HepG2 (cell line): Measurements from ENCODE around the gene FBXO24. TPM values are rescaled to one million over a fixed set of nuclear protein-coding genes. Genes with fewer than 3 reads are reported as not detected.
A peak's percentile ranks its signal among the peaks of the same experiment; 100 is the strongest.

ENCODE experiments used
- CHD4 ChIP-seq: fragments of 200-600 bp; sonication (generic); IDR thresholded peaks from 2 replicates; pipeline ENCODE4 v1.7.0; 2017; ENCODE audit warnings: mild to moderate bottlenecking, low read length, borderline replicate concordance
- FOSL2 ChIP-seq: sonication (generic); formaldehyde crosslinking; IDR thresholded peaks from 2 replicates; pipeline ENCODE4 v1.4.0; 2020; ENCODE audit warnings: missing genetic modification reagents
- MAZ ChIP-seq, 2 experiments: sonication (generic) in 1 of 2; formaldehyde crosslinking in 1 of 2; IDR thresholded peaks; 2 replicates each; pipeline versions ENCODE4 v1.5.0 to v1.6.1; 2012 to 2020; ENCODE audit warnings: low read depth in 2 of 2, mild to moderate bottlenecking in 2 of 2, borderline replicate concordance in 1 of 2, improper control_type of control experiment in 1 of 2, low read length in 1 of 2, missing genetic modification reagents in 1 of 2, moderate library complexity in 1 of 2
- NR2F1 ChIP-seq, 2 experiments: fragments of 450-650 bp in 1 of 2; formaldehyde crosslinking in 1 of 2; IDR thresholded peaks; 2 replicates each; pipeline versions ENCODE4 v1.5.0 to v1.6.1; 2016 to 2020; ENCODE audit warnings: mild to moderate bottlenecking in 1 of 2, missing compliant biosample characterization in 1 of 2, missing genetic modification reagents in 1 of 2, moderate library complexity in 1 of 2
- NR2F6 ChIP-seq, 2 experiments: IDR thresholded peaks; 2 replicates each; pipeline ENCODE4 v1.6.1; 2016; ENCODE audit warnings: antibody characterized with exemption in 1 of 2, mild to moderate bottlenecking in 1 of 2
- PHF5A ChIP-seq: IDR thresholded peaks from one replicate; pipeline ENCODE4 v1.6.1; 2018; ENCODE audit warnings: low read depth, missing genetic modification reagents; ENCODE audit not compliant: unreplicated experiment
- STAT5B ChIP-seq: sonication (generic); formaldehyde crosslinking; IDR thresholded peaks from 2 replicates; pipeline ENCODE4 v1.4.0; 2020; ENCODE audit warnings: missing genetic modification reagents
- SUZ12 ChIP-seq: fragments of 150-350 bp; IDR thresholded peaks from 2 replicates; pipeline ENCODE4 v1.6.1; 2014; ENCODE audit warnings: low read depth, low read length
- TMF1 ChIP-seq: sonication (generic); formaldehyde crosslinking; IDR thresholded peaks from 2 replicates; pipeline ENCODE4 v1.8.1; 2022; ENCODE audit warnings: low read depth, missing genetic modification reagents
- WIZ ChIP-seq: sonication (generic); formaldehyde crosslinking; IDR thresholded peaks from 2 replicates; pipeline ENCODE4 v1.5.1; 2020; ENCODE audit warnings: mild to moderate bottlenecking, missing genetic modification reagents
- ZNF282 ChIP-seq: fragments of 450-650 bp; IDR thresholded peaks from 2 replicates; pipeline ENCODE4 v1.6.1; 2018; ENCODE audit not compliant: partially characterized antibody
- ZNF44 ChIP-seq: sonication (generic); formaldehyde crosslinking; IDR thresholded peaks from 2 replicates; pipeline ENCODE4 v1.5.1; 2020; ENCODE audit warnings: mild to moderate bottlenecking, missing genetic modification reagents
- ZNF644 ChIP-seq: IDR thresholded peaks from 2 replicates; pipeline ENCODE4 v1.6.1; 2016; ENCODE audit warnings: low read depth
- ZNF652 ChIP-seq: IDR thresholded peaks from 2 replicates; pipeline ENCODE4 v1.6.1; 2016; ENCODE audit warnings: low read depth, borderline replicate concordance
- polyA plus RNA-seq, 8 experiments: library from polyadenylated mRNA; depleted of rRNA in 3 of 8; stranded (reverse) in 7 of 8; unstranded in 1 of 8; fragments of >200 nt; fragmentation: Illumina TruSeq in 4 of 8; extraction: Trizol in 4 of 8; gene quantifications; 2 replicates each; pipeline versions ENCODE4 v1.2.1 to v1.2.3, GENCODE V29; 2011 to 2016; ENCODE audit warnings: low read depth in 4 of 8, missing spikeins in 1 of 8, mixed read lengths in 1 of 8; ENCODE audit not compliant: insufficient read depth in 1 of 8
- total RNA-seq, 5 experiments: library from RNA; depleted of rRNA; stranded (reverse); fragments of >200 nt; fragmentation: Illumina TruSeq; extraction: Trizol; gene quantifications; 2 replicates each; pipeline ENCODE4 v1.2.3, GENCODE V29; 2016; ENCODE audit warnings: low read depth in 1 of 5
- TF ChIP-seq, protein P1 (sequence below): fragments of 450-650 bp; IDR thresholded peaks from 2 replicates; pipeline ENCODE4 v1.6.1; 2017; ENCODE audit warnings: mild to moderate bottlenecking
- TF ChIP-seq, protein P2 (sequence below), 2 experiments: sonication (generic) in 1 of 2; formaldehyde crosslinking in 1 of 2; IDR thresholded peaks; 2 replicates each; pipeline versions ENCODE4 v1.5.1 to v1.6.1; 2011 to 2020; ENCODE audit warnings: borderline replicate concordance in 1 of 2, low read depth in 1 of 2, low read length in 1 of 2, mild to moderate bottlenecking in 1 of 2, missing genetic modification reagents in 1 of 2, moderate library complexity in 1 of 2

FBXO24 gene
- total and polyA plus RNA-seq, 2 of the 13 experiments (the other 11 are each of a cell fraction or from before 2014, with no cell fraction given) = 0.20 to 0.55 TPM

DNA sequence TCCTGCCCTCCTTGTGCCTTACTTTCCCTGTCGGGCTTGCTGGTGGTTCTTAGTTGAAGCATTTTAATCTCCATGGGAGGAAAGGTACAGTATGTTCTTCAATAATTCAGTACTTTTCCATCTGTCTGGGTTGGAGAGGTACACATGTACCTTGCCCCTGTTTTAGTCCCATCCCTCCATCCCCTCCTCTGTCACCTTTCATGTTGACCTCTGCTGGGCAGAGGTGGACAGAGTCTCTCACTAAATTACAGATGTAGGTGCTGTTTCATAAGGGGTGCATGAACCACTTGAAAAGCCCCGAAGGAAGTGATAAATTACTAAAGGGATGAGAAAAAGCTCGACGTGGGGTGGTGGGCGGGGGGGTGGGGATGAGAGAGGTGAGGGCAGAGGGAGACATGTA lies 41.7 kb upstream of the FBXO24 start (continued):
- TF ChIP-seq, protein P1, sequence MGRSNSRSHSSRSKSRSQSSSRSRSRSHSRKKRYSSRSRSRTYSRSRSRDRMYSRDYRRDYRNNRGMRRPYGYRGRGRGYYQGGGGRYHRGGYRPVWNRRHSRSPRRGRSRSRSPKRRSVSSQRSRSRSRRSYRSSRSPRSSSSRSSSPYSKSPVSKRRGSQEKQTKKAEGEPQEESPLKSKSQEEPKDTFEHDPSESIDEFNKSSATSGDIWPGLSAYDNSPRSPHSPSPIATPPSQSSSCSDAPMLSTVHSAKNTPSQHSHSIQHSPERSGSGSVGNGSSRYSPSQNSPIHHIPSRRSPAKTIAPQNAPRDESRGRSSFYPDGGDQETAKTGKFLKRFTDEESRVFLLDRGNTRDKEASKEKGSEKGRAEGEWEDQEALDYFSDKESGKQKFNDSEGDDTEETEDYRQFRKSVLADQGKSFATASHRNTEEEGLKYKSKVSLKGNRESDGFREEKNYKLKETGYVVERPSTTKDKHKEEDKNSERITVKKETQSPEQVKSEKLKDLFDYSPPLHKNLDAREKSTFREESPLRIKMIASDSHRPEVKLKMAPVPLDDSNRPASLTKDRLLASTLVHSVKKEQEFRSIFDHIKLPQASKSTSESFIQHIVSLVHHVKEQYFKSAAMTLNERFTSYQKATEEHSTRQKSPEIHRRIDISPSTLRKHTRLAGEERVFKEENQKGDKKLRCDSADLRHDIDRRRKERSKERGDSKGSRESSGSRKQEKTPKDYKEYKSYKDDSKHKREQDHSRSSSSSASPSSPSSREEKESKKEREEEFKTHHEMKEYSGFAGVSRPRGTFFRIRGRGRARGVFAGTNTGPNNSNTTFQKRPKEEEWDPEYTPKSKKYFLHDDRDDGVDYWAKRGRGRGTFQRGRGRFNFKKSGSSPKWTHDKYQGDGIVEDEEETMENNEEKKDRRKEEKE = no peak
- no peak for TF ChIP-seq ZNF44 (CRISPR knock-in tag)
- TF ChIP-seq NR2F1 (CRISPR knock-in tag; IDR thresholded peaks at IDR 0.05) = peak in 1 of 2 experiments; percentile 85; a peak in 2 of 4 replicates
- no peak for TF ChIP-seq WIZ
- TF ChIP-seq PHF5A (CRISPR knock-in tag) = no peak
- TF ChIP-seq STAT5B (CRISPR knock-in tag) = no peak
- TF ChIP-seq MAZ (IDR thresholded peaks at IDR 0.05; ENCODE audit: borderline replicate concordance, low read depth, low read length) = no peak
- TF ChIP-seq MAZ (CRISPR knock-in tag; IDR thresholded peaks at IDR 0.05; ENCODE audit: low read depth) = no peak
- TF ChIP-seq SUZ12 = no peak
- no peak for TF ChIP-seq CHD4
- TF ChIP-seq, protein P2, sequence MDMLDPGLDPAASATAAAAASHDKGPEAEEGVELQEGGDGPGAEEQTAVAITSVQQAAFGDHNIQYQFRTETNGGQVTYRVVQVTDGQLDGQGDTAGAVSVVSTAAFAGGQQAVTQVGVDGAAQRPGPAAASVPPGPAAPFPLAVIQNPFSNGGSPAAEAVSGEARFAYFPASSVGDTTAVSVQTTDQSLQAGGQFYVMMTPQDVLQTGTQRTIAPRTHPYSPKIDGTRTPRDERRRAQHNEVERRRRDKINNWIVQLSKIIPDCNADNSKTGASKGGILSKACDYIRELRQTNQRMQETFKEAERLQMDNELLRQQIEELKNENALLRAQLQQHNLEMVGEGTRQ (IDR thresholded peaks at IDR 0.05; ENCODE audit: low read depth, low read length) = no peak
- TF ChIP-seq, protein P2 (CRISPR knock-in tag; IDR thresholded peaks at IDR 0.05; ENCODE audit: borderline replicate concordance) = no peak
- peak; percentile 92 for TF ChIP-seq NR2F6 (IDR thresholded peaks at IDR 0.05)
- TF ChIP-seq NR2F6 (CRISPR knock-in tag; IDR thresholded peaks at IDR 0.05) = peak; percentile 96
- TF ChIP-seq TMF1 (CRISPR knock-in tag) = no peak
- no peak for TF ChIP-seq ZNF652 (CRISPR knock-in tag)
- no peak for TF ChIP-seq ZNF282
- peak; percentile 44; the same call in 1 of the 2 replicates for TF ChIP-seq FOSL2 (CRISPR knock-in tag)
- no peak for TF ChIP-seq ZNF644 (CRISPR knock-in tag)
